Panc1 (cell line): ENCODE data around the gene SCAF4. TPM values are rescaled to one million over a fixed set of nuclear protein-coding genes. Genes with fewer than 3 reads are reported as not detected.
"Not testable (repeated sequence)": the region's sequence is repeated elsewhere in the genome, so short reads cannot be mapped to it uniquely, and the experiment has no call there.

Experiments
- ATAC-seq: fragments of 200-7000 bp; cut with Tn5 transposase; 2 replicates; pipeline ENCODE4 v1.9.1; 2020; ENCODE audit warnings: mild to moderate bottlenecking, moderate library complexity
- BruUV-seq: library from RNA; stranded (reverse); fragments of 400-500 nt; replicated peaks from 2 replicates; lab custom pipeline; 2021; lab: Mats Ljungman, UMichigan
- CTCF ChIA-PET: fragments of 300-600 bp; sonication (Branson Sonifier 250); formaldehyde crosslinking; loops from one replicate; lab custom pipeline; 2022; ENCODE audit warnings: antibody characterized with exemption; lab: Charles Lee
- POLR2A ChIA-PET: fragments of 300-600 bp; sonication (Branson Sonifier 250); formaldehyde crosslinking; loops from one replicate; lab custom pipeline; 2022; ENCODE audit warnings: antibody characterized with exemption; lab: Charles Lee
- DNase-seq: peaks from one replicate; pipeline ENCODE4 v3.0.0-alpha.2; 2010; ENCODE audit warnings: low read depth, low spot score
- H3K27ac ChIP-seq: 2 replicates; pipeline ENCODE4 v1.5.1; 2011; ENCODE audit warnings: mild to moderate bottlenecking, low read length, inconsistent platforms
- H3K27me3 ChIP-seq: fragments of 200-500 bp; sonication (Bioruptor generic); 2 replicates; pipeline ENCODE4 v1.6.0; 2014; ENCODE audit warnings: low read length, inconsistent platforms; ENCODE audit not compliant: control insufficient read depth, insufficient read depth
- H3K36me3 ChIP-seq: fragments of 200-500 bp; sonication (Bioruptor generic); 2 replicates; pipeline ENCODE4 v1.5.1; 2014; ENCODE audit warnings: inconsistent platforms, mild to moderate bottlenecking, low read length, moderate library complexity; ENCODE audit not compliant: control insufficient read depth, insufficient read depth
- H3K4me1 ChIP-seq: 2 replicates; pipeline ENCODE4 v1.5.1; 2011; ENCODE audit warnings: inconsistent platforms, mild to moderate bottlenecking, low read length, moderate library complexity; ENCODE audit not compliant: control insufficient read depth, insufficient read depth
- H3K4me3 ChIP-seq, 2 experiments: 2 replicates each; pipeline ENCODE4 v1.5.1; 2011 to 2012; ENCODE audit warnings: low read depth in 2 of 2, low read length in 2 of 2, mild to moderate bottlenecking in 2 of 2, inconsistent platforms in 1 of 2, moderate library complexity in 1 of 2
- H3K9me3 ChIP-seq: fragments of 200-500 bp; sonication (Bioruptor generic); 2 replicates; pipeline ENCODE4 v1.5.1; 2014; ENCODE audit warnings: low read depth, mild to moderate bottlenecking, inconsistent platforms, low read length, moderate library complexity; ENCODE audit not compliant: control insufficient read depth, insufficient read depth
- POLR2AphosphoS5 ChIP-seq: IDR thresholded peaks from 2 replicates; pipeline ENCODE4 v1.6.1; 2012; ENCODE audit warnings: mild to moderate bottlenecking, low read depth, low read length, moderate library complexity
- SIN3A ChIP-seq: IDR thresholded peaks from 2 replicates; pipeline ENCODE4 v1.6.1; 2012; ENCODE audit warnings: low read depth, mild to moderate bottlenecking, low read length, moderate library complexity, borderline replicate concordance; ENCODE audit not compliant: insufficient read depth
- TCF7L2 ChIP-seq: IDR thresholded peaks from 2 replicates; pipeline ENCODE4 v1.6.1; 2011; ENCODE audit warnings: mild to moderate bottlenecking, low read depth, low read length, inconsistent platforms
- in situ Hi-C: cut with HindIII; loops from 2 replicates; pipeline ENCODE4 v1.10.0; 2016; ENCODE audit warnings: low sequenced_read_pairs, low pct_unique_long_range_greater_than_20kb
- intact Hi-C: fragments of 100-400 bp; cut with micrococcal nuclease; formaldehyde crosslinking; loops from one replicate; pipeline ENCODE4 v1.10.0; 2022; ENCODE audit not compliant: unreplicated experiment
- total RNA-seq: library from RNA; stranded (reverse); gene quantifications from one replicate; pipeline ENCODE4 v1.2.1, GENCODE V29; 2021; ENCODE audit not compliant: unreplicated experiment
- TF ChIP-seq, protein P1 (sequence below): fragments of 450-650 bp; IDR thresholded peaks from 2 replicates; pipeline ENCODE4 v1.5.1; 2017; ENCODE audit warnings: mild to moderate bottlenecking
- TF ChIP-seq, protein P2 (sequence below), 2 experiments: IDR thresholded peaks; 2 replicates each; pipeline ENCODE4 v1.6.1; 2011 to 2012; ENCODE audit warnings: low read depth in 2 of 2, control low read depth in 1 of 2, low read length in 1 of 2, mild to moderate bottlenecking in 1 of 2, moderate library complexity in 1 of 2; ENCODE audit not compliant: insufficient read depth in 1 of 2

SCAF4 gene
- total RNA-seq, 1 experiment from 2014 or later = 28.4 TPM

DNA sequence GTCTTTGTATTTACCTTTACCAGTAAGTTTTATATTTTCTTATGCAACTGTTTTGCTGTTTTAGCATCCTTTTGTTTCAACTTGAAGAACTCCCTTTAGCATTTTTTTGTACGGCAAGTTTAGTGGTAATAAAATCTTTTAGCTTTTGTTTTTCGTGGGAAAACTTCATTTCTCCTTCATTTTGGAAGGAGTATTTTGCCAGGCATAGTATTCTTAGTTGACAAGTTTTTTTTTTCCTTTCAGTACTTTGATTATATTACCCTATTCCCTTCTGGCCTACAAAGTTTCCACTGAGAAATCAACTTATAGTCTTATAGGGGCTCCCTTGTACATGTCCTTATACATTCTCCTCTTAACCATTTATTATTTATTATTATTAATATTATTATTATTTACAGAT, 95.0 kb downstream of the SCAF4 start:
- Histone ChIP-seq H3K27ac (no peak overlapping the region), H3K4me1 (no peaks in the 10 kb centered on the region), H3K9me3 (no peaks in the 10 kb centered on the region), H3K27me3 (no peaks in the 10 kb centered on the region), H3K36me3 (no peaks in the 10 kb centered on the region), H3K4me3 (no peak overlapping the region)
- CTCF ChIA-PET = no interaction called here
- no TSS peak for BruUV-seq
- ATAC-seq (no peak), DNase-seq (no peak)
- TF ChIP-seq, protein P1, sequence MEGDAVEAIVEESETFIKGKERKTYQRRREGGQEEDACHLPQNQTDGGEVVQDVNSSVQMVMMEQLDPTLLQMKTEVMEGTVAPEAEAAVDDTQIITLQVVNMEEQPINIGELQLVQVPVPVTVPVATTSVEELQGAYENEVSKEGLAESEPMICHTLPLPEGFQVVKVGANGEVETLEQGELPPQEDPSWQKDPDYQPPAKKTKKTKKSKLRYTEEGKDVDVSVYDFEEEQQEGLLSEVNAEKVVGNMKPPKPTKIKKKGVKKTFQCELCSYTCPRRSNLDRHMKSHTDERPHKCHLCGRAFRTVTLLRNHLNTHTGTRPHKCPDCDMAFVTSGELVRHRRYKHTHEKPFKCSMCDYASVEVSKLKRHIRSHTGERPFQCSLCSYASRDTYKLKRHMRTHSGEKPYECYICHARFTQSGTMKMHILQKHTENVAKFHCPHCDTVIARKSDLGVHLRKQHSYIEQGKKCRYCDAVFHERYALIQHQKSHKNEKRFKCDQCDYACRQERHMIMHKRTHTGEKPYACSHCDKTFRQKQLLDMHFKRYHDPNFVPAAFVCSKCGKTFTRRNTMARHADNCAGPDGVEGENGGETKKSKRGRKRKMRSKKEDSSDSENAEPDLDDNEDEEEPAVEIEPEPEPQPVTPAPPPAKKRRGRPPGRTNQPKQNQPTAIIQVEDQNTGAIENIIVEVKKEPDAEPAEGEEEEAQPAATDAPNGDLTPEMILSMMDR = no peak
- TF ChIP-seq SIN3A (no peak), POLR2AphosphoS5 (no peak), TCF7L2 (no peak)
- TF ChIP-seq, protein P2, sequence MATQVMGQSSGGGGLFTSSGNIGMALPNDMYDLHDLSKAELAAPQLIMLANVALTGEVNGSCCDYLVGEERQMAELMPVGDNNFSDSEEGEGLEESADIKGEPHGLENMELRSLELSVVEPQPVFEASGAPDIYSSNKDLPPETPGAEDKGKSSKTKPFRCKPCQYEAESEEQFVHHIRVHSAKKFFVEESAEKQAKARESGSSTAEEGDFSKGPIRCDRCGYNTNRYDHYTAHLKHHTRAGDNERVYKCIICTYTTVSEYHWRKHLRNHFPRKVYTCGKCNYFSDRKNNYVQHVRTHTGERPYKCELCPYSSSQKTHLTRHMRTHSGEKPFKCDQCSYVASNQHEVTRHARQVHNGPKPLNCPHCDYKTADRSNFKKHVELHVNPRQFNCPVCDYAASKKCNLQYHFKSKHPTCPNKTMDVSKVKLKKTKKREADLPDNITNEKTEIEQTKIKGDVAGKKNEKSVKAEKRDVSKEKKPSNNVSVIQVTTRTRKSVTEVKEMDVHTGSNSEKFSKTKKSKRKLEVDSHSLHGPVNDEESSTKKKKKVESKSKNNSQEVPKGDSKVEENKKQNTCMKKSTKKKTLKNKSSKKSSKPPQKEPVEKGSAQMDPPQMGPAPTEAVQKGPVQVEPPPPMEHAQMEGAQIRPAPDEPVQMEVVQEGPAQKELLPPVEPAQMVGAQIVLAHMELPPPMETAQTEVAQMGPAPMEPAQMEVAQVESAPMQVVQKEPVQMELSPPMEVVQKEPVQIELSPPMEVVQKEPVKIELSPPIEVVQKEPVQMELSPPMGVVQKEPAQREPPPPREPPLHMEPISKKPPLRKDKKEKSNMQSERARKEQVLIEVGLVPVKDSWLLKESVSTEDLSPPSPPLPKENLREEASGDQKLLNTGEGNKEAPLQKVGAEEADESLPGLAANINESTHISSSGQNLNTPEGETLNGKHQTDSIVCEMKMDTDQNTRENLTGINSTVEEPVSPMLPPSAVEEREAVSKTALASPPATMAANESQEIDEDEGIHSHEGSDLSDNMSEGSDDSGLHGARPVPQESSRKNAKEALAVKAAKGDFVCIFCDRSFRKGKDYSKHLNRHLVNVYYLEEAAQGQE (IDR thresholded peaks at IDR 0.05; ENCODE audit: insufficient read depth in 1 of 2, low read depth in 2 of 2, low read length in 1 of 2) = no peak
- POLR2A ChIA-PET = interaction anchor here (0.7 kb wide), 1 partner anchor 434 kb away, joined by 8 read pairs; no protein-coding TSS in a partner anchor
- in situ Hi-C loops = no loop called here
- intact Hi-C loops = no loop called here

DNA sequence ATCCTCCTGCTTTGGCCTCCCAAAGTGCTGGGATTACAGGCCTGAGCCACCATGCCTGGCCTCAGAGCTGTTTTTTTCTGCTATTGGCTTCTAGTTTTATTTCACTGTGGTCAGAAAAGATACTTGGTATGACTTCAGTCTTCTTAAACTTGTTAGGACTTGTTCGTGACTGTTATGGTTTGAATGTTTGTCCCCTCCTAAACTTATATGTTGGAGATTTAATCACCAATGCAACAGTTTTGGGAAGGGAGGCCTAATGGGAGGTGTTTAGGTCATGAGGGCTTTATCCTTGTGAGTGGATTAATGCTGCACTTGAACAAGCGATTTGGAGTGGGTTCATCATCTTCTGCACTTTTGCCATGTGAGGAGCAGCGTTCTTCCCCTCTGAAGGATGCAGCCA, 96.9 kb downstream of the SCAF4 start:
- intact Hi-C loops = no loop called here
- Histone ChIP-seq H3K4me3 (no peak overlapping the region), H3K36me3 (no peaks in the 10 kb centered on the region), H3K9me3 (no peaks in the 10 kb centered on the region), H3K4me1 (0 out of 2 replicates have a peak, but pooled peaks cover 1% of the 10 kb centered on the region), H3K27ac (no peak overlapping the region), H3K27me3 (no peaks in the 10 kb centered on the region)
- TF ChIP-seq, protein P1 = no peak
- TF ChIP-seq POLR2AphosphoS5 (no peak), TCF7L2 (no peak)
- no peak for ATAC-seq
- DNase-seq = no peak
- in situ Hi-C loops = no loop called here
- ChIA-PET CTCF (no interaction called here), POLR2A (no interaction called here)
- no TSS peak for BruUV-seq

DNA sequence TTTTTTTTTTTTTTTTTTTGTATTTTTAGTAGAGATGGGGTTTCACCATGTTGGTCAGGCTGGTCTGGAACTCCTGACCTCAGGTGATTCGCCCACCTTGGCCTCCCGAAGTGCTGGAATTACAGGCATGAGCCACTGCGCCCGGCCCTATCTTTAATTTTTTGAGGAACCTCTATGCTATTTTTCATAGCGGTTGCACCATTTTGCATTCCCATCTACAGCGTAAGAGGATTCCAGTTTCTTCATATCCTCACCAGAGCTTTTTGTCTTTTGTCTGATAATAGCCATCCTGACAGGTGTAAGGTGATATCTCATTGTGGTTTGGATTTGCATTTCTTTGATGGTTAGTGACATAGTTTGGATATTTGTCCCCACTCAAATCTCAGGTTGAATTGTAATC, 100.0 kb downstream of the SCAF4 start:
- CTCF ChIA-PET, H3K27ac ChIP-seq, H3K27me3 ChIP-seq, H3K36me3 ChIP-seq, intact Hi-C loops, ATAC-seq, H3K4me3 ChIP-seq, POLR2A ChIA-PET, H3K4me1 ChIP-seq, BruUV-seq, in situ Hi-C loops, H3K9me3 ChIP-seq, DNase-seq: not testable (repeated sequence)
